Neural progenitor cell (in vitro differentiated cells): ENCODE measurements around the gene SEC61A1. TPM values are rescaled to one million over a fixed set of nuclear protein-coding genes. Genes with fewer than 3 reads are reported as not detected.

Experiments used
- DNase-seq: peaks from one replicate; pipeline ENCODE4 v3.0.0-alpha.2; 2016; ENCODE audit warnings: low spot score
- H2AFZ ChIP-seq: fragments of 200-600 bp; sonication (generic); replicated peaks from 2 replicates; pipeline ENCODE4 v1.6.1; 2016; ENCODE audit warnings: antibody characterized with exemption
- H3F3A ChIP-seq: fragments of 200-600 bp; sonication (generic); 2 replicates; pipeline ENCODE4 v1.6.1; 2016; ENCODE audit warnings: antibody characterized with exemption, low read depth
- H3K27ac ChIP-seq: fragments of 200-600 bp; sonication (generic); 2 replicates; pipeline ENCODE4 v1.5.1; 2016; ENCODE audit warnings: mild to moderate bottlenecking
- H3K27me3 ChIP-seq: fragments of 200-600 bp; sonication (generic); 2 replicates; pipeline ENCODE4 v1.6.1; 2016; ENCODE audit warnings: mild to moderate bottlenecking, moderate library complexity
- H3K36me3 ChIP-seq: fragments of 200-600 bp; sonication (generic); 2 replicates; pipeline ENCODE4 v1.5.1; 2016
- H3K4me1 ChIP-seq: fragments of 200-600 bp; sonication (generic); 2 replicates; pipeline ENCODE4 v1.6.1; 2016; ENCODE audit warnings: mixed run types
- H3K4me2 ChIP-seq: fragments of 200-600 bp; sonication (generic); 2 replicates; pipeline ENCODE4 v1.6.1; 2016
- H3K4me3 ChIP-seq: fragments of 200-600 bp; sonication (generic); 2 replicates; pipeline ENCODE4 v1.5.1; 2016
- H3K79me2 ChIP-seq: fragments of 200-600 bp; sonication (generic); 2 replicates; pipeline ENCODE4 v1.6.1; 2016; ENCODE audit warnings: low read depth
- H3K9ac ChIP-seq: fragments of 200-600 bp; sonication (generic); 2 replicates; pipeline ENCODE4 v1.6.1; 2016
- H3K9me3 ChIP-seq: fragments of 200-600 bp; sonication (generic); 2 replicates; pipeline ENCODE4 v1.5.1; 2016; ENCODE audit warnings: low read depth
- H4K20me1 ChIP-seq: fragments of 200-600 bp; sonication (generic); 2 replicates; pipeline ENCODE4 v1.6.1; 2016; ENCODE audit warnings: low read depth
- H3K27ac Mint-ChIP-seq: 3 replicates; pipeline ENCODE4 v1.8.0; 2021; ENCODE audit warnings: mixed read lengths
- H3K27me3 Mint-ChIP-seq: 2 replicates; pipeline ENCODE4 v1.8.0; 2022; ENCODE audit warnings: low read depth, mild to moderate bottlenecking, inconsistent platforms, moderate library complexity, mixed read lengths; ENCODE audit not compliant: insufficient read depth
- H3K36me3 Mint-ChIP-seq: 3 replicates; pipeline ENCODE4 v1.8.0; 2021; ENCODE audit warnings: mixed read lengths
- H3K4me1 Mint-ChIP-seq: 3 replicates; pipeline ENCODE4 v1.8.0; 2021; ENCODE audit warnings: mixed read lengths
- H3K4me3 Mint-ChIP-seq: 3 replicates; pipeline ENCODE4 v1.8.0; 2021; ENCODE audit warnings: mild to moderate bottlenecking, moderate library complexity, mixed read lengths
- H3K9me3 Mint-ChIP-seq: 3 replicates; pipeline ENCODE4 v1.8.0; 2020; ENCODE audit warnings: mixed read lengths
- EZH2 ChIP-seq: fragments of 200-600 bp; sonication (generic); IDR thresholded peaks from 2 replicates; pipeline ENCODE4 v1.6.1; 2017; ENCODE audit warnings: antibody characterized with exemption, mild to moderate bottlenecking, moderate library complexity
- EZH2phosphoT487 ChIP-seq: fragments of 200-600 bp; sonication (generic); IDR thresholded peaks from 2 replicates; pipeline ENCODE4 v1.6.1; 2017; ENCODE audit warnings: antibody characterized with exemption
- small RNA-seq: library from RNA; depleted of rRNA; stranded (forward); fragments of <200 nt; gene quantifications from one replicate; pipeline ENCODE3, GENCODE V24; 2015
- total RNA-seq: library from RNA; depleted of rRNA; stranded (reverse); fragments of >200 nt; gene quantifications from 2 replicates; pipeline ENCODE4 v1.2.3, GENCODE V29; 2015; ENCODE audit warnings: low replicate concordance
- TF ChIP-seq, protein P1 (sequence below): fragments of 200-600 bp; sonication (generic); IDR thresholded peaks from 2 replicates; pipeline ENCODE4 v1.5.1; 2017; ENCODE audit warnings: antibody characterized with exemption, mild to moderate bottlenecking

Gene SEC61A1
- total RNA-seq, 1 donor from 2014 or later = 79.1 TPM

DNA sequence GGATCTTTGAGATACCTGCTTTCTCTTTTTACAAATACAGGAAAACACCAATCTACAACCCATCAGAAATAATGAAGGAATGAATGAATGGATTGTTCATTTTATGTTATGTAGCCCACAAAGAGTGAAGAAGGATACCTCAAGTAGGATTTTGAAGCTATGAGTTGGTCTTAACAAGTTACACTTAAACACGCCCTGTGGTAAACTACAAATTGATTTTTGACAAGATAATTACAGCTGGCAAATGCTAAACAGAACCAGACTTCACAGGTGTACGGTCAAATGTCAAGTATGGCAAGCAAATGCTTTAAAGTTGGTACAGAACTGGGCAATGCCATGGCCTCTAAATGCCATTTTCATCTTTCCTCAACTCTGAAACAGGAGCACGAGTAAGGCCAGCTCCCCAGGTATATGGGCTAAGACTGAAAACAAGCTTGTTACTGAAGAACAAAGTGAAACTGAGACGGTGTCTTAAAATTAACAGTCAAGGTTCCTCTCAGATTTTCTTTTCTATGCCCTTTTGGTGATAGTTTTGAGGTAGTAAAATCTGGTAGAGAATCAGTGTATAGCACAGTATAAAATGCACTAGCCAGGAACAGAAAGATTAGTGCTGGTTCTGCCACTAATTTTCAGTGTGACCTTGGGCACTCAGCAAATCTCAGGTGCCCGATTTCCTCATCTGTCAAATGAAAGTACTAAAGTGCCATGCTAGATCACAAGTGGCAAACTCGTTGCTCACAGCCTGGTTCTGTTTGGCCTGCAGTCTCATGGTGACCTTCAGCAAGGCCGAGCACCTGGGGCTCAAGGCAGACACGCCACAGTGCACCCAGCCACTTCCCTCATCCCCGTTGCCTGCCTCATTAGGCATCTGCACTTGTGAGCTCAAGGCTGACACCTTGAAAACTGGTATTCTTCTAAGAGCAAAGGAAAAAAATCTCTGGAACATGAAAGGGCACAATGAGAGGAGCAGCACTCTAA, 61.9 kb downstream of the SEC61A1 start:
- Mint-ChIP-seq H3K27ac (no peak overlapping the region), H3K4me3 (no peak overlapping the region), H3K36me3 (peaks cover 18% of the 10 kb centered on the region), H3K9me3 (no peaks in the 10 kb centered on the region), H3K4me1 (no peaks in the 10 kb centered on the region), H3K27me3 (no peaks in the 10 kb centered on the region)
- Histone ChIP-seq H4K20me1 (peaks cover 20% of the 10 kb centered on the region), H3K4me2 (no peak overlapping the region), H2AFZ (no peak overlapping the region), H3K4me3 (no peak overlapping the region), H3F3A (no peaks in the 10 kb centered on the region), H3K27me3 (no peaks in the 10 kb centered on the region), H3K36me3 (no peaks in the 10 kb centered on the region), H3K27ac (no peak overlapping the region), H3K4me1 (no peaks in the 10 kb centered on the region), H3K9me3 (no peaks in the 10 kb centered on the region), H3K9ac (no peak overlapping the region), H3K79me2 (peaks cover 58% of the 10 kb centered on the region)
- TF ChIP-seq EZH2phosphoT487 = no peak
- TF ChIP-seq, protein P1, sequence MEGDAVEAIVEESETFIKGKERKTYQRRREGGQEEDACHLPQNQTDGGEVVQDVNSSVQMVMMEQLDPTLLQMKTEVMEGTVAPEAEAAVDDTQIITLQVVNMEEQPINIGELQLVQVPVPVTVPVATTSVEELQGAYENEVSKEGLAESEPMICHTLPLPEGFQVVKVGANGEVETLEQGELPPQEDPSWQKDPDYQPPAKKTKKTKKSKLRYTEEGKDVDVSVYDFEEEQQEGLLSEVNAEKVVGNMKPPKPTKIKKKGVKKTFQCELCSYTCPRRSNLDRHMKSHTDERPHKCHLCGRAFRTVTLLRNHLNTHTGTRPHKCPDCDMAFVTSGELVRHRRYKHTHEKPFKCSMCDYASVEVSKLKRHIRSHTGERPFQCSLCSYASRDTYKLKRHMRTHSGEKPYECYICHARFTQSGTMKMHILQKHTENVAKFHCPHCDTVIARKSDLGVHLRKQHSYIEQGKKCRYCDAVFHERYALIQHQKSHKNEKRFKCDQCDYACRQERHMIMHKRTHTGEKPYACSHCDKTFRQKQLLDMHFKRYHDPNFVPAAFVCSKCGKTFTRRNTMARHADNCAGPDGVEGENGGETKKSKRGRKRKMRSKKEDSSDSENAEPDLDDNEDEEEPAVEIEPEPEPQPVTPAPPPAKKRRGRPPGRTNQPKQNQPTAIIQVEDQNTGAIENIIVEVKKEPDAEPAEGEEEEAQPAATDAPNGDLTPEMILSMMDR = no peak
- TF ChIP-seq EZH2 = no peak
- no peak for DNase-seq

Small RNA genes within 50 kb of the gene (small RNA-seq; reads per million reads assigned to genes)
- not detected for gene RNU2-37P

Other genes with a start within 250 kb of the SEC61A1 start
- gene MGLL, start 229.9 kb upstream of the SEC61A1 start, total RNA-seq = 0.12 and 0.15 TPM in 2 replicates
- 0.15 TPM in 1 of 2 replicates, not detected in the other for gene KBTBD12, start 137.2 kb upstream of the SEC61A1 start, total RNA-seq
- gene RUVBL1, start 71.4 kb downstream of the SEC61A1 start, total RNA-seq = 91.4 and 110 TPM in 2 replicates
- gene EEFSEC, start 101.0 kb downstream of the SEC61A1 start, total RNA-seq = 0.92 and 5.8 TPM in 2 replicates